Liver (tissue), 9 donors: ENCODE measurements around the gene ELOVL4. TPM values are rescaled to one million over a fixed set of nuclear protein-coding genes. Genes with fewer than 3 reads are reported as not detected.
A peak's percentile ranks its signal among the peaks of the same experiment; 100 is the strongest.

Experiments used
- DNase-seq: peaks from one replicate; pipeline ENCODE4 v3.0.0-alpha.2; 2017; ENCODE audit warnings: low spot score
- H3K27ac ChIP-seq, 2 donors: one replicate each; pipeline ENCODE4 v1.7.0; 2013; ENCODE audit warnings: inconsistent platforms in 2 of 2, low read length in 2 of 2, control low read depth in 1 of 2, low read depth in 1 of 2, mild to moderate bottlenecking in 1 of 2
- H3K27me3 ChIP-seq, 4 donors: one replicate each; pipeline versions ENCODE4 v1.6.1 to v1.7.0; 2013; ENCODE audit warnings: low read length in 3 of 4, inconsistent platforms in 1 of 4, mild to moderate bottlenecking in 1 of 4, moderate library complexity in 1 of 4; ENCODE audit not compliant: control insufficient read depth in 4 of 4, insufficient read depth in 4 of 4
- H3K36me3 ChIP-seq, 4 donors: one replicate each; pipeline versions ENCODE4 v1.6.1 to v1.7.0; 2013; ENCODE audit warnings: low read length in 3 of 4, mild to moderate bottlenecking in 3 of 4, low read depth in 1 of 4, moderate library complexity in 1 of 4; ENCODE audit not compliant: control insufficient read depth in 4 of 4, insufficient read depth in 3 of 4
- H3K4me1 ChIP-seq, 4 donors: one replicate each; pipeline versions ENCODE4 v1.6.1 to v1.7.0; 2013; ENCODE audit warnings: low read length in 3 of 4, mild to moderate bottlenecking in 3 of 4, moderate library complexity in 1 of 4; ENCODE audit not compliant: control insufficient read depth in 4 of 4, insufficient read depth in 4 of 4
- H3K4me3 ChIP-seq, 3 donors: one replicate each; pipeline versions ENCODE4 v1.6.1 to v1.7.0; 2013; ENCODE audit warnings: low read length in 3 of 3, control low read depth in 1 of 3, low read depth in 1 of 3, mild to moderate bottlenecking in 1 of 3
- H3K9ac ChIP-seq, 2 donors: one replicate each; pipeline ENCODE4 v1.7.0; 2013; ENCODE audit warnings: low read length in 2 of 2, mild to moderate bottlenecking in 2 of 2, moderate library complexity in 2 of 2, control low read depth in 1 of 2, low read depth in 1 of 2
- H3K9me3 ChIP-seq, 4 donors: one replicate each; pipeline versions ENCODE4 v1.6.1 to v1.7.0; 2013; ENCODE audit warnings: low read length in 3 of 4; ENCODE audit not compliant: control insufficient read depth in 4 of 4
- ATF3 ChIP-seq: IDR thresholded peaks from 2 replicates; pipeline ENCODE4 v1.6.1; 2016; ENCODE audit warnings: antibody characterized with exemption
- CTCF ChIP-seq: fragments of 150-350 bp; IDR thresholded peaks from 2 replicates; pipeline ENCODE4 v1.5.1; 2017; ENCODE audit warnings: improper control_type of control experiment, low read depth, low read length; ENCODE audit not compliant: missing input control
- EGR1 ChIP-seq, 2 donors: IDR thresholded peaks; 2 replicates each; pipeline ENCODE4 v1.6.1; 2016 to 2018; ENCODE audit warnings: antibody characterized with exemption in 2 of 2, low read depth in 2 of 2
- FOXA1 ChIP-seq: IDR thresholded peaks from 2 replicates; pipeline ENCODE4 v1.6.1; 2016; ENCODE audit warnings: antibody characterized with exemption
- FOXA2 ChIP-seq: IDR thresholded peaks from 2 replicates; pipeline ENCODE4 v1.6.1; 2016; ENCODE audit warnings: antibody characterized with exemption
- GABPA ChIP-seq, 2 donors: IDR thresholded peaks in 1 of 2; conservative IDR thresholded peaks in 1 of 2; 2 replicates each; pipeline ENCODE4 v1.6.1; 2016; ENCODE audit warnings: antibody characterized with exemption in 2 of 2, mild to moderate bottlenecking in 1 of 2, moderate library complexity in 1 of 2
- HNF4A ChIP-seq, 2 donors: conservative IDR thresholded peaks; 2 replicates each; pipeline ENCODE4 v1.6.1; 2016; ENCODE audit warnings: antibody characterized with exemption in 2 of 2, mild to moderate bottlenecking in 2 of 2
- HNF4G ChIP-seq: IDR thresholded peaks from 2 replicates; pipeline ENCODE4 v1.6.1; 2016; ENCODE audit warnings: antibody characterized with exemption
- JUND ChIP-seq, 2 donors: IDR thresholded peaks; 2 replicates each; pipeline ENCODE4 v1.6.1; 2016; ENCODE audit warnings: antibody characterized with exemption in 2 of 2
- MAX ChIP-seq: IDR thresholded peaks from 2 replicates; pipeline ENCODE4 v1.6.1; 2016; ENCODE audit warnings: antibody characterized with exemption
- NR2F2 ChIP-seq: IDR thresholded peaks from 2 replicates; pipeline ENCODE4 v1.6.1; 2016; ENCODE audit warnings: antibody characterized with exemption
- RAD21 ChIP-seq, 2 donors: IDR thresholded peaks; 2 replicates each; pipeline ENCODE4 v1.6.1; 2016; ENCODE audit warnings: antibody characterized with exemption in 2 of 2, mild to moderate bottlenecking in 2 of 2
- REST ChIP-seq: IDR thresholded peaks from 2 replicates; pipeline ENCODE4 v1.6.1; 2016; ENCODE audit warnings: antibody characterized with exemption, mild to moderate bottlenecking
- RXRA ChIP-seq, 2 donors: IDR thresholded peaks; 2 replicates each; pipeline ENCODE4 v1.6.1; 2017 to 2018; ENCODE audit warnings: antibody characterized with exemption in 2 of 2, mild to moderate bottlenecking in 1 of 2
- SP1 ChIP-seq: IDR thresholded peaks from 2 replicates; pipeline ENCODE4 v1.6.1; 2018; ENCODE audit warnings: antibody characterized with exemption, mild to moderate bottlenecking
- TAF1 ChIP-seq: conservative IDR thresholded peaks from 2 replicates; pipeline ENCODE4 v1.6.1; 2016; ENCODE audit warnings: antibody characterized with exemption, mild to moderate bottlenecking
- YY1 ChIP-seq: IDR thresholded peaks from 2 replicates; pipeline ENCODE4 v1.6.1; 2016; ENCODE audit warnings: antibody characterized with exemption, mild to moderate bottlenecking
- WGBS: extraction: QIAGEN DNeasy Blood & Tissue Kit; methylation state at CpG from one replicate; pipeline ENCODE4 v1.1.7; 2013; 5-methylcytosine and 5-hydroxymethylcytosine counted together
- polyA plus RNA-seq, 2 donors: library from polyadenylated mRNA; stranded (reverse) in 1 of 2; unstranded in 1 of 2; fragments of 200-250 nt in 1 of 2; fragments of >200 nt in 1 of 2; fragmentation: Nextera tagmentation in 1 of 2; extraction: Ambion mirVana in 1 of 2; gene quantifications; one replicate each; pipeline versions ENCODE4 v1.2.1 to v1.2.3, GENCODE V29; 2013 to 2015
- total RNA-seq, 2 donors: library from RNA; depleted of rRNA; stranded (reverse); fragments of >200 nt; gene quantifications; one replicate each; pipeline ENCODE4 v1.2.3, GENCODE V29; 2014
- donor health status: healthy.
- donor health status: healthy.
- donor health status: healthy.
- donor health status: healthy.
- donor health status: healthy.

ELOVL4 gene
- total and polyA plus RNA-seq, 4 donors: 0.07 to 2.1 (median 0.09) TPM; not detected in 1

GRCh38 chr6:79888587-79888986 lies 58.8 kb downstream of the ELOVL4 start:
- 66% methylated on average over 2 of the region's 3 CpGs for WGBS
- Histone ChIP-seq H3K27me3 (no peaks in the 10 kb centered on the region), H3K36me3 (no peaks in the 10 kb centered on the region), H3K9me3 (peaks cover 0 to 3% (median 0%) of the 10 kb centered on the region in 4 donors), H3K27ac (no peak overlapping the region), H3K9ac (no peak overlapping the region), H3K4me1 (no peaks in the 10 kb centered on the region), H3K4me3 (no peak overlapping the region)
- no peak for TF ChIP-seq RXRA (IDR thresholded peaks at IDR 0.05)
- no peak for TF ChIP-seq FOXA1
- TF ChIP-seq SP1: no peak
- TF ChIP-seq CTCF: no peak
- no peak for TF ChIP-seq ATF3
- TF ChIP-seq EGR1 (IDR thresholded peaks at IDR 0.05; ENCODE audit: low read depth in 2 of 2): no peak
- TF ChIP-seq NR2F2: no peak
- TF ChIP-seq JUND (IDR thresholded peaks at IDR 0.05): no peak
- no peak for TF ChIP-seq REST
- no peak for TF ChIP-seq TAF1
- TF ChIP-seq HNF4G: no peak
- no peak for DNase-seq

GRCh38 chr6:79878142-79878748 lies 69.1 kb downstream of the ELOVL4 start:
- Histone ChIP-seq H3K27me3 (no peaks in the 10 kb centered on the region), H3K9ac (no peak overlapping the region), H3K4me1 (peaks cover 4 to 46% (median 36%) of the 10 kb centered on the region in 4 donors), H3K36me3 (no peaks in the 10 kb centered on the region), H3K27ac (peak overlapping the region; percentile 28 to 49), H3K4me3 (peak overlapping the region in 1 of 3 donors; percentile 15), H3K9me3 (no peaks in the 10 kb centered on the region)
- no peak for DNase-seq
- 51% methylated on average over 6 of the region's 6 CpGs for WGBS
- TF ChIP-seq YY1: peak; percentile 37
- TF ChIP-seq RXRA (IDR thresholded peaks at IDR 0.05): peak; percentile 87 to 88
- no peak for TF ChIP-seq CTCF
- TF ChIP-seq HNF4G: peak; percentile 47
- peak; percentile 82 for TF ChIP-seq HNF4A (conservative IDR thresholded peaks at IDR 0.05)
- TF ChIP-seq RAD21 (IDR thresholded peaks at IDR 0.05): peak in 1 of 2 donors; percentile 13
- peak; percentile 81 for TF ChIP-seq SP1
- TF ChIP-seq FOXA2: no peak
- no peak for TF ChIP-seq FOXA1
- TF ChIP-seq MAX: peak; percentile 50
- no peak for TF ChIP-seq ATF3
- no peak for TF ChIP-seq REST
- no peak for TF ChIP-seq GABPA (IDR thresholded peaks at IDR 0.05 in 1 of 2, conservative IDR thresholded peaks at IDR 0.05 in 1 of 2)
- TF ChIP-seq TAF1: no peak
- TF ChIP-seq EGR1 (IDR thresholded peaks at IDR 0.05; ENCODE audit: low read depth in 2 of 2): no peak
- TF ChIP-seq JUND (IDR thresholded peaks at IDR 0.05): peak in 1 of 2 donors; percentile 58
